Sigmoid colon (tissue), 7 donors: Measurements from ENCODE around the gene MARVELD3. TPM values are rescaled to one million over a fixed set of nuclear protein-coding genes. Genes with fewer than 3 reads are reported as not detected.
"Not testable (repeated sequence)": the region's sequence is repeated elsewhere in the genome, so short reads cannot be mapped to it uniquely, and the experiment has no call there.

ENCODE experiments used
- DNase-seq: peaks from one replicate; pipeline ENCODE4 v3.0.0-alpha.2; 2019
- H3K27ac ChIP-seq, 4 donors: fragments of 200-600 bp; sonication (generic); one replicate each; pipeline ENCODE4 v1.5.1; 2016 to 2019; ENCODE audit warnings: mild to moderate bottlenecking in 1 of 4
- H3K27me3 ChIP-seq, 3 donors: fragments of 200-600 bp; sonication (generic); one replicate each; pipeline ENCODE4 v1.5.1; 2019; ENCODE audit warnings: mild to moderate bottlenecking in 1 of 3
- H3K36me3 ChIP-seq, 4 donors: fragments of 200-600 bp; sonication (generic); one replicate each; pipeline ENCODE4 v1.5.1; 2016 to 2019
- H3K4me1 ChIP-seq, 4 donors: fragments of 200-600 bp; sonication (generic); one replicate each; pipeline ENCODE4 v1.5.1; 2017 to 2019
- H3K4me3 ChIP-seq, 4 donors: fragments of 200-600 bp; sonication (generic); one replicate each; pipeline ENCODE4 v1.5.1; 2017 to 2019; ENCODE audit warnings: mild to moderate bottlenecking in 2 of 4, moderate library complexity in 1 of 4
- H3K9me3 ChIP-seq, 4 donors: fragments of 200-600 bp in 3 of 4; sonication (generic) in 3 of 4; one replicate each; pipeline versions ENCODE4 v1.5.1 to v1.6.1; 2013 to 2019
- CTCF ChIP-seq, 4 experiments: fragments of 450-650 bp in 3 of 4; fragments of 200-600 bp in 1 of 4; IDR thresholded peaks; one replicate each; pipeline ENCODE4 v1.5.1; 2016 to 2019; ENCODE audit warnings: antibody characterized with exemption in 4 of 4, mild to moderate bottlenecking in 3 of 4, moderate library complexity in 2 of 4
- EP300 ChIP-seq, 4 donors: sonication (generic); formaldehyde crosslinking; IDR thresholded peaks; one replicate each; pipeline ENCODE4 v1.6.1; 2017; ENCODE audit warnings: antibody characterized with exemption in 4 of 4
- POLR2A ChIP-seq, 2 donors: fragments of 450-650 bp; IDR thresholded peaks; one replicate each; pipeline ENCODE4 v1.6.1; 2016; ENCODE audit warnings: antibody characterized with exemption in 2 of 2, mild to moderate bottlenecking in 2 of 2, moderate library complexity in 2 of 2
- POLR2AphosphoS5 ChIP-seq, 4 donors: sonication (generic); formaldehyde crosslinking; IDR thresholded peaks; one replicate each; pipeline ENCODE4 v1.6.1; 2017; ENCODE audit warnings: antibody characterized with exemption in 4 of 4
- WGBS, 2 donors: extraction: QIAGEN DNeasy Blood & Tissue Kit; methylation state at CpG; one replicate each; pipeline ENCODE4 v1.1.7; 2013; 5-methylcytosine and 5-hydroxymethylcytosine counted together
- intact Hi-C: fragments of 100-400 bp; cut with DNase I; formaldehyde crosslinking; loops from one replicate; pipeline ENCODE4 v1.15.1; 2023
- polyA plus RNA-seq, 3 donors: library from polyadenylated mRNA; stranded (reverse); fragments of 200-250 nt; gene quantifications; one replicate each; pipeline ENCODE4 v1.2.3, GENCODE V29; 2013
- total RNA-seq, 4 donors: library from RNA; depleted of rRNA; stranded (reverse); fragments of >200 nt; gene quantifications; one replicate each; pipeline ENCODE4 v1.1.0, GENCODE V29; 2016
- donor health status: healthy with polysubstance abuse.
- donor health status: Bipolar disorder and iron deficiency.
- donor health status: healthy.

MARVELD3 gene
- total RNA-seq = not detected
- polyA plus RNA-seq = 10 to 100 TPM; 20.4 to 28.7 (median 26.6) TPM

- intact Hi-C loops = no loop called here
- WGBS, 2 donors = 1 to 2% methylated on average over 98 of the region's 98 CpGs
Measured at GRCh38 chr16:71626018-71626857, at the start of gene MARVELD3. MARVELD3 (plus strand) TSS chr16:71626184; CDS start chr16:71626230, 46 bp downstream.

GRCh38 chr16:71576971-71577370, 49.0 kb upstream of the MARVELD3 start, which contains the start of gene TAT:
TAT (minus strand) TSS chr16:71577092; CDS start chr16:71576415, 677 bp downstream.
- Histone ChIP-seq H3K4me3 (no peak within 1 kb of the TSS), H3K27ac (no peak within 1 kb of the TSS), H3K27me3 (peaks cover 0 to 4% (median 0%) of the 10 kb centered on the region in 3 donors), H3K9me3 (no peaks in the 10 kb centered on the region), H3K4me1 (no peaks in the 10 kb centered on the region), H3K36me3 (no peaks in the 10 kb centered on the region)
- TF ChIP-seq EP300 (IDR thresholded peaks at IDR 0.05) = no peak
- TF ChIP-seq POLR2A (IDR thresholded peaks at IDR 0.05) = no peak
- WGBS, 2 donors = 38 to 62% methylated on average over 3 of the region's 3 CpGs
- DNase-seq = no peak
- intact Hi-C loops = no loop called here

More at GRCh38 chr16:71626018-71626857, at the start of gene MARVELD3:
- H3K4me1 ChIP-seq = peaks cover 0 to 14% (median 13%) of the 10 kb centered on the region in 4 donors
- H3K36me3 ChIP-seq = no peaks in the 10 kb centered on the region
- TF ChIP-seq CTCF (IDR thresholded peaks at IDR 0.05) (no peak), POLR2A (IDR thresholded peaks at IDR 0.05) (no peak), POLR2AphosphoS5 (IDR thresholded peaks at IDR 0.05) (no peak), EP300 (IDR thresholded peaks at IDR 0.05) (no peak)
- H3K27me3 ChIP-seq = peaks cover 22 to 45% (median 34%) of the 10 kb centered on the region in 3 donors
- H3K4me3 ChIP-seq = peak within 1 kb of the TSS in 3 of 4 donors; percentile 28 to 37 (median 34)
- peaks cover 0 to 3% (median 0%) of the 10 kb centered on the region in 4 donors for H3K9me3 ChIP-seq
- peak within 1 kb of the TSS in 1 of 4 donors; percentile 31 for H3K27ac ChIP-seq
- no peak for DNase-seq

GRCh38 chr16:71582553-71582848, 43.5 kb upstream of the MARVELD3 start:
- H3K4me1 ChIP-seq, H3K36me3 ChIP-seq, H3K27ac ChIP-seq, H3K9me3 ChIP-seq, DNase-seq, H3K4me3 ChIP-seq, intact Hi-C loops: not testable (repeated sequence)
- WGBS, 2 donors = 91 to 94% methylated on average over 5 of the region's 5 CpGs
- peaks cover 0 to 13% (median 0%) of the 10 kb centered on the region in 3 donors for H3K27me3 ChIP-seq

GRCh38 chr16:71584543-71585317, 41.3 kb upstream of the MARVELD3 start:
- intact Hi-C loops = no loop called here

GRCh38 chr16:71585318-71585703, 40.7 kb upstream of the MARVELD3 start:
- TF ChIP-seq CTCF (IDR thresholded peaks at IDR 0.05) = no peak
- no peak for TF ChIP-seq POLR2A (IDR thresholded peaks at IDR 0.05)
- TF ChIP-seq POLR2AphosphoS5 (IDR thresholded peaks at IDR 0.05) = no peak
- no peak for TF ChIP-seq EP300 (IDR thresholded peaks at IDR 0.05)
- no peak for DNase-seq
- 10 to 48% methylated on average over 4 of the region's 4 CpGs for WGBS, 2 donors
- H3K4me3 ChIP-seq = no peak overlapping the region
- H3K9me3 ChIP-seq = no peaks in the 10 kb centered on the region
- H3K36me3 ChIP-seq = no peaks in the 10 kb centered on the region
- no peak overlapping the region for H3K27ac ChIP-seq
- H3K4me1 ChIP-seq = no peaks in the 10 kb centered on the region
- peaks cover 0 to 9% (median 0%) of the 10 kb centered on the region in 3 donors for H3K27me3 ChIP-seq
- intact Hi-C loops = no loop called here

More at GRCh38 chr16:71584543-71585317, 41.3 kb upstream of the MARVELD3 start:
- Histone ChIP-seq H3K9me3 (no peaks in the 10 kb centered on the region), H3K36me3 (no peaks in the 10 kb centered on the region), H3K27ac (no peak overlapping the region), H3K27me3 (peaks cover 0 to 9% (median 0%) of the 10 kb centered on the region in 3 donors), H3K4me1 (no peaks in the 10 kb centered on the region), H3K4me3 (no peak overlapping the region)
- 84 to 88% methylated on average over 3 of the region's 3 CpGs for WGBS, 2 donors
- DNase-seq = no peak
- TF ChIP-seq EP300 (IDR thresholded peaks at IDR 0.05) (no peak), CTCF (IDR thresholded peaks at IDR 0.05) (no peak), POLR2AphosphoS5 (IDR thresholded peaks at IDR 0.05) (no peak), POLR2A (IDR thresholded peaks at IDR 0.05) (no peak)

- 96% methylated on average over 30 of the region's 30 CpGs for WGBS, 2 donors
- intact Hi-C loops, H3K27me3 ChIP-seq: not testable (repeated sequence)
Measured at GRCh38 chr16:71589334-71589733, 36.6 kb upstream of the MARVELD3 start.

GRCh38 chr16:71590071-71590470, 35.9 kb upstream of the MARVELD3 start:
- WGBS, 2 donors = no CpG with 5 or more reads among the region's 2 CpGs
- H3K27me3 ChIP-seq, H3K36me3 ChIP-seq, H3K4me1 ChIP-seq, H3K27ac ChIP-seq, H3K9me3 ChIP-seq, intact Hi-C loops, DNase-seq, H3K4me3 ChIP-seq: not testable (repeated sequence)

More at GRCh38 chr16:71589334-71589733, 36.6 kb upstream of the MARVELD3 start:
- not testable (repeated sequence) for H3K9me3 ChIP-seq, H3K27ac ChIP-seq, H3K36me3 ChIP-seq, DNase-seq, H3K4me1 ChIP-seq, H3K4me3 ChIP-seq
